HepG2 (cell line): Measurements from ENCODE around the gene FGD6. TPM values are rescaled to one million over a fixed set of nuclear protein-coding genes. Genes with fewer than 3 reads are reported as not detected.
A peak's percentile ranks its signal among the peaks of the same experiment; 100 is the strongest.

Source experiments
- ATAC-seq: fragments of 200-7000 bp; cut with Tn5 transposase; 3 replicates; pipeline ENCODE4 v1.9.1; 2020; ENCODE audit warnings: mild to moderate bottlenecking, moderate library complexity
- BruUV-seq: library from RNA; stranded (reverse); fragments of 400-500 nt; replicated peaks from 2 replicates; lab custom pipeline; 2021; lab: Mats Ljungman, UMichigan
- CTCF ChIA-PET: fragments of 300-600 bp; formaldehyde crosslinking; extraction: SDS; loops from one replicate; lab custom pipeline; 2021; ENCODE audit warnings: low total read pairs, inconsistent platforms, low intra/inter-chr PET ratio; lab: Yijun Ruan, JAX
- POLR2A ChIA-PET: fragments of 350-600 bp; sonication (Branson Sonifier 250); formaldehyde crosslinking; loops from one replicate; lab custom pipeline; 2020; ENCODE audit warnings: antibody characterized with exemption, inconsistent platforms; lab: Yijun Ruan, JAX
- DNase-seq: peaks from one replicate; pipeline ENCODE4 v3.0.0-alpha.2; 2015; ENCODE audit warnings: low spot score
- FAIRE-seq: peaks from 3 replicates; lab custom pipeline; 2011; peaks lifted over from hg19 to GRCh38; lab: Jason Lieb, UNC
- H2AFZ ChIP-seq: one replicate; pipeline ENCODE4 v1.6.1; 2011; ENCODE audit warnings: low read length, inconsistent platforms
- H3K27ac ChIP-seq: fragments of 300-600 bp; 3 replicates; pipeline ENCODE4 v1.8.0; 2011; ENCODE audit warnings: mixed run types, mild to moderate bottlenecking, mixed read lengths, low read length, inconsistent platforms; ENCODE audit not compliant: insufficient read depth; ENCODE audit errors: extremely low read length
- H3K27me3 ChIP-seq, 2 experiments: fragments of 200-600 bp in 1 of 2; 2 replicates in 1 of 2; 3 replicates in 1 of 2; pipeline versions ENCODE4 v1.6.0 to v1.8.0; 2011; ENCODE audit warnings: low read length in 2 of 2, mild to moderate bottlenecking in 2 of 2, moderate library complexity in 2 of 2, inconsistent platforms in 1 of 2; ENCODE audit not compliant: insufficient read depth in 2 of 2, control insufficient read depth in 1 of 2
- H3K36me3 ChIP-seq, 2 experiments: fragments of 200-600 bp in 1 of 2; replicated peaks in 1 of 2; 2 replicates in 1 of 2; 3 replicates in 1 of 2; pipeline versions ENCODE4 v1.5.1 to v1.8.0; 2011; ENCODE audit warnings: low read length in 2 of 2, inconsistent platforms in 1 of 2; ENCODE audit not compliant: insufficient read depth in 2 of 2, control insufficient read depth in 1 of 2
- H3K4me1 ChIP-seq: 2 replicates; pipeline ENCODE4 v1.5.1; 2012; ENCODE audit warnings: low read length, inconsistent platforms; ENCODE audit not compliant: insufficient read depth
- H3K4me2 ChIP-seq: 2 replicates; pipeline ENCODE4 v1.6.0; 2011; ENCODE audit warnings: low read depth, low read length, inconsistent platforms
- H3K4me3 ChIP-seq, 3 experiments: fragments of 200-600 bp in 1 of 3; sonication (generic), shearing (Covaris generic) in 1 of 3; replicated peaks in 1 of 3; 2 replicates each; pipeline ENCODE4 v1.5.1; 2011 to 2016; ENCODE audit warnings: low read length in 3 of 3, inconsistent platforms in 2 of 3, low read depth in 2 of 3, mild to moderate bottlenecking in 2 of 3, control low read depth in 1 of 3, mixed read lengths in 1 of 3; ENCODE audit not compliant: insufficient read depth in 1 of 3
- H3K79me2 ChIP-seq: one replicate; pipeline ENCODE4 v1.6.1; 2011; ENCODE audit warnings: low read length, inconsistent platforms; ENCODE audit not compliant: insufficient read depth
- H3K9ac ChIP-seq: 2 replicates; pipeline ENCODE4 v1.6.0; 2011; ENCODE audit warnings: mild to moderate bottlenecking, low read depth, low read length, inconsistent platforms; ENCODE audit not compliant: insufficient read depth
- H3K9me3 ChIP-seq: 2 replicates; pipeline ENCODE4 v1.5.1; 2012; ENCODE audit warnings: mild to moderate bottlenecking, low read length
- H4K20me1 ChIP-seq: 2 replicates; pipeline ENCODE4 v1.6.0; 2011; ENCODE audit warnings: inconsistent platforms, mild to moderate bottlenecking, low read length, moderate library complexity; ENCODE audit not compliant: insufficient read depth
- CBX5 ChIP-seq: sonication (generic); formaldehyde crosslinking; IDR thresholded peaks from 2 replicates; pipeline ENCODE4 v1.4.0; 2020; ENCODE audit warnings: missing genetic modification reagents, borderline replicate concordance
- FOXK1 ChIP-seq: sonication (generic); formaldehyde crosslinking; IDR thresholded peaks from 2 replicates; pipeline ENCODE4 v1.4.0; 2020; ENCODE audit warnings: low read depth, missing genetic modification reagents, borderline replicate concordance
- GABPA ChIP-seq, 2 experiments: IDR thresholded peaks; 2 replicates each; pipeline ENCODE4 v1.6.1; 2011 to 2016; ENCODE audit warnings: low read depth in 2 of 2, low read length in 1 of 2, missing biosample characterization in 1 of 2, missing genetic modification characterization in 1 of 2
- MAX ChIP-seq: IDR thresholded peaks from 2 replicates; pipeline ENCODE4 v1.6.1; 2012; ENCODE audit warnings: inconsistent platforms
- SRF ChIP-seq: IDR thresholded peaks from 2 replicates; pipeline ENCODE4 v1.6.1; 2011; ENCODE audit warnings: mild to moderate bottlenecking, low read depth, low read length, moderate library complexity
- ZNF580 ChIP-seq: IDR thresholded peaks from 2 replicates; pipeline ENCODE4 v1.6.1; 2016; ENCODE audit warnings: low read depth, borderline replicate concordance
- ZNF609 ChIP-seq: sonication (generic); formaldehyde crosslinking; IDR thresholded peaks from 2 replicates; pipeline ENCODE4 v1.4.0; 2020; ENCODE audit warnings: mild to moderate bottlenecking, missing genetic modification reagents, borderline replicate concordance
- ZNF839 ChIP-seq: sonication (generic); formaldehyde crosslinking; IDR thresholded peaks from 2 replicates; pipeline ENCODE4 v1.4.0; 2020; ENCODE audit warnings: missing genetic modification reagents, mild to moderate bottlenecking, borderline replicate concordance
- WGBS: methylation state at CpG from one replicate; pipeline ENCODE4 v1.1.6; 2017; ENCODE audit warnings: low lambda C conversion rate; 5-methylcytosine and 5-hydroxymethylcytosine counted together
- in situ Hi-C: cut with HindIII; loops from 2 replicates; pipeline ENCODE4 v1.10.0; 2017; ENCODE audit warnings: low pct_unique_long_range_greater_than_20kb; ENCODE audit not compliant: extremely low pct_ligation_motif_present
- intact Hi-C: fragments of 100-400 bp; cut with micrococcal nuclease; formaldehyde crosslinking; loops from one replicate; pipeline ENCODE4 v1.10.0; 2022; ENCODE audit not compliant: unreplicated experiment
- polyA plus RNA-seq, 8 experiments: library from polyadenylated mRNA; depleted of rRNA in 3 of 8; stranded (reverse) in 7 of 8; unstranded in 1 of 8; fragments of >200 nt; fragmentation: Illumina TruSeq in 4 of 8; extraction: Trizol in 4 of 8; gene quantifications; 2 replicates each; pipeline versions ENCODE4 v1.2.1 to v1.2.3, GENCODE V29; 2011 to 2016; ENCODE audit warnings: low read depth in 4 of 8, missing spikeins in 1 of 8, mixed read lengths in 1 of 8; ENCODE audit not compliant: insufficient read depth in 1 of 8
- total RNA-seq, 5 experiments: library from RNA; depleted of rRNA; stranded (reverse); fragments of >200 nt; fragmentation: Illumina TruSeq; extraction: Trizol; gene quantifications; 2 replicates each; pipeline ENCODE4 v1.2.3, GENCODE V29; 2016; ENCODE audit warnings: low read depth in 1 of 5

The FGD6 gene
- total and polyA plus RNA-seq, 2 of the 13 experiments (the other 11 are each of a cell fraction or from before 2014, with no cell fraction given), result 2.2 to 4.3 TPM

GRCh38 chr12:95074766-95075165 is 142.5 kb downstream of the FGD6 start:
- 72% methylated on average over 5 of the region's 5 CpGs for WGBS
- TF ChIP-seq FOXK1 (CRISPR knock-in tag) (no peak), ZNF839 (no peak)
- TF ChIP-seq, all 625 proteins: peak for 0
- intact Hi-C loops (loop anchor here (5.0 kb wide), 1 partner anchor 143 kb away; the partner anchor contains the start of genes FGD6 and VEZT), in situ Hi-C loops (no loop called here)
- Histone ChIP-seq H3K79me2 (peaks cover 26% of the 10 kb centered on the region), H3K27me3 (no peaks in the 10 kb centered on the region; a peak in 1 of 5 replicates), H3K4me2 (no peak overlapping the region), H3K4me3 (no peak overlapping the region), H3K4me1 (peaks cover 38% of the 10 kb centered on the region), H3K36me3 (peaks cover 0 to 3% of the 10 kb centered on the region in 2 experiments; a peak in 1 of 5 replicates), H2AFZ (no peak overlapping the region), H3K27ac (no peak overlapping the region), H3K9ac (no peak overlapping the region), H3K9me3 (no peaks in the 10 kb centered on the region), H4K20me1 (no peaks in the 10 kb centered on the region)
- DNase-seq (no peak), FAIRE-seq (no peak), ATAC-seq (no peak)
- CTCF ChIA-PET, result no interaction called here
- no TSS peak for BruUV-seq
- POLR2A ChIA-PET, result no interaction called here

GRCh38 chr12:95073698-95074520 is 143.4 kb downstream of the FGD6 start:
- Histone ChIP-seq H2AFZ (no peak overlapping the region), H3K27ac (no peak overlapping the region), H3K9ac (no peak overlapping the region), H3K4me2 (peak overlapping the region; percentile 76), H4K20me1 (no peaks in the 10 kb centered on the region), H3K27me3 (no peaks in the 10 kb centered on the region; a peak in 1 of 5 replicates), H3K4me1 (peaks cover 42% of the 10 kb centered on the region), H3K79me2 (peaks cover 33% of the 10 kb centered on the region), H3K4me3 (peak overlapping the region in 1 of 3 experiments; percentile 95; a peak in 2 of 6 replicates), H3K36me3 (peaks cover 0 to 3% of the 10 kb centered on the region in 2 experiments; a peak in 2 of 5 replicates), H3K9me3 (no peaks in the 10 kb centered on the region)
- DNase-seq (no peak), FAIRE-seq (no peak), ATAC-seq (no peak)
- CTCF ChIA-PET, result no interaction called here
- in situ Hi-C loops (no loop called here), intact Hi-C loops (loop anchor here (5.0 kb wide), 1 partner anchor 143 kb away; the partner anchor contains the start of genes FGD6 and VEZT)
- 72% methylated on average over 20 of the region's 23 CpGs for WGBS
- POLR2A ChIA-PET, result interaction anchor here (0.9 to 2.3 kb wide), 10 partner anchors 8 to 400 kb away, joined by 3 to 19 read pairs (median 5); partner anchors contain the start of genes FGD6, METAP2, NDUFA12 and VEZT
- BruUV-seq, result no TSS peak
- TF ChIP-seq SRF, result no peak
- 0 out of 2 replicates have a peak, but pooled peaks have one; percentile 42 for TF ChIP-seq CBX5 (CRISPR knock-in tag)
- TF ChIP-seq ZNF609 (CRISPR knock-in tag), result no peak
- peak; percentile 47; the same call in 1 of the 2 replicates for TF ChIP-seq ZNF580 (CRISPR knock-in tag)
- TF ChIP-seq MAX, result peak; percentile 77
- TF ChIP-seq GABPA (IDR thresholded peaks at IDR 0.05; ENCODE audit: low read depth, low read length), result no peak
- no peak for TF ChIP-seq GABPA (CRISPR knock-in tag; IDR thresholded peaks at IDR 0.05; ENCODE audit: low read depth)
